Measurements from ENCODE around the gene TNPO1. TPM values are rescaled to one million over a fixed set of nuclear protein-coding genes. Genes with fewer than 3 reads are reported as not detected.

Gene TNPO1
- total and polyA plus RNA-seq, 2 experiments from 2014 or later, result 40.4 to 195 TPM

DNA sequence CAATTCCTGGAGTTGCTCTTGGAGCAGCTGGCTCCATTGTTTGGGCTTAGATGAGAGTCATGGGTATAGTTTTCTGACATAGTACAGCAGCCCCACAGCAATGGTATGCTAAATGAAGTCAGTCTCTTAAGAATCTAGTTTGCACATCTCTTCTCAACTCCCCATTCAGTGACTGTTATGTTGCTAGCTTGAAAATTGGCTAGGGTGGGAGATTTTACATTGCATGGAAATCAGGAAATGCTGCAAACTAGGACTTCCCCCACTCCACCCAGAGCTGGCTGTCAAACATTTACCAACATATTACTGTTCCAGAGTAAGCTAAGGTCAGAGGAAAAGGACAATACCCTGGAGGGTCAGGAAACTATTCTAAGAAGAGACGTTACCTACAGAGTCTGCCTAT is 121.7 kb downstream of the TNPO1 start:
- DNase-seq (ENCODE audit: low read depth in 1 of 2, low spot score in 1 of 2), result no peak
- TF ChIP-seq, protein P1, sequence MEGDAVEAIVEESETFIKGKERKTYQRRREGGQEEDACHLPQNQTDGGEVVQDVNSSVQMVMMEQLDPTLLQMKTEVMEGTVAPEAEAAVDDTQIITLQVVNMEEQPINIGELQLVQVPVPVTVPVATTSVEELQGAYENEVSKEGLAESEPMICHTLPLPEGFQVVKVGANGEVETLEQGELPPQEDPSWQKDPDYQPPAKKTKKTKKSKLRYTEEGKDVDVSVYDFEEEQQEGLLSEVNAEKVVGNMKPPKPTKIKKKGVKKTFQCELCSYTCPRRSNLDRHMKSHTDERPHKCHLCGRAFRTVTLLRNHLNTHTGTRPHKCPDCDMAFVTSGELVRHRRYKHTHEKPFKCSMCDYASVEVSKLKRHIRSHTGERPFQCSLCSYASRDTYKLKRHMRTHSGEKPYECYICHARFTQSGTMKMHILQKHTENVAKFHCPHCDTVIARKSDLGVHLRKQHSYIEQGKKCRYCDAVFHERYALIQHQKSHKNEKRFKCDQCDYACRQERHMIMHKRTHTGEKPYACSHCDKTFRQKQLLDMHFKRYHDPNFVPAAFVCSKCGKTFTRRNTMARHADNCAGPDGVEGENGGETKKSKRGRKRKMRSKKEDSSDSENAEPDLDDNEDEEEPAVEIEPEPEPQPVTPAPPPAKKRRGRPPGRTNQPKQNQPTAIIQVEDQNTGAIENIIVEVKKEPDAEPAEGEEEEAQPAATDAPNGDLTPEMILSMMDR (IDR thresholded peaks at IDR 0.05; ENCODE audit: low read depth, low read length), result no peak
- no peak overlapping the region for H3K27ac ChIP-seq
- H3K27me3 ChIP-seq, result no peaks in the 10 kb centered on the region
- no peaks in the 10 kb centered on the region for H3K9me3 ChIP-seq (ENCODE audit: low read depth)
- H3K36me3 ChIP-seq, result no peaks in the 10 kb centered on the region
- H3K4me3 ChIP-seq, result no peak overlapping the region
- H3K4me1 ChIP-seq (ENCODE audit: low read depth), result no peaks in the 10 kb centered on the region

DNA sequence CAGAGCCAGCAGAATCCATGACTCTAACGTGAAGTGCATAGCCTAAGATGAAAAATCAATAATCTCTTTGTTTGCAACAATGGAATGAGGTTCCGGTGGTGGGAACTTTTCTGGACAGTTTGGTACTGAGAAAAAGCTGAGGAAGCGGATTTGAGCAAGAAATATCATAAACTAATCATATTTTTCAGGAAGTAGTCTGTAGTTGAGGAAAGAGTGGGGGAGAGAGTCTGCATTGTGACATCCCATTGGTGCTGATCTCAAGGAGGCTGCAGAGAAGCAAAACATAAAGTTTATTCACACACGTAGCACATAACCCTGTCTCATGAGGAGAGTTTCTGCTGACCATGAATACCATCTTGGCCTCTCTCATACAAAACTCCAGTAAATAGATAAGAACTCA is 123.6 kb downstream of the TNPO1 start:
- DNase-seq (ENCODE audit: low read depth in 1 of 2, low spot score in 1 of 2), result no peak
- Histone ChIP-seq H3K27me3 (no peaks in the 10 kb centered on the region), H3K27ac (no peak overlapping the region), H3K4me1 (ENCODE audit: low read depth) (no peaks in the 10 kb centered on the region), H3K9me3 (ENCODE audit: low read depth) (no peaks in the 10 kb centered on the region), H3K4me3 (no peak overlapping the region), H3K36me3 (no peaks in the 10 kb centered on the region)
- TF ChIP-seq, protein P1 (IDR thresholded peaks at IDR 0.05; ENCODE audit: low read depth, low read length), result no peak

DNA sequence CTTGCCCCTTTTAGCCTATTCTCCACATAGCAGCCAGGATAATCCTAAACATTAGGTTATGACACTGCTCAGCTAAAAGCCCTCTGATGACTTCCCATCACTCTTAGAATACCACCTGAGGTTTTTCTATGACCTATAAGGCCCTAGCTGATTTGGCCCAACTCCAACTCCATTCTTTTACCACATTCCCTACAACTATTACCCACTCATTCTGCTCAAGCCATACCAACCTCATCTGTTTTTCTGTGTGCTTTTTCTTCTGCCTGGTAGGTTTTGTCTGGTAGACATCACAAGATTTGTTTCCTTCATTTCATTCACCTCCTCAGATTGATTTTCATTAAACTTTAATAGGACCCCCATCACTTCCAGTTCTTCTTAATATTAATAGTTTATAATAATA is 126.8 kb downstream of the TNPO1 start:
- no peak overlapping the region for H3K4me3 ChIP-seq
- no peaks in the 10 kb centered on the region for H3K4me1 ChIP-seq (ENCODE audit: low read depth)
- H3K9me3 ChIP-seq (ENCODE audit: low read depth), result no peaks in the 10 kb centered on the region
- no peak for DNase-seq (ENCODE audit: low read depth in 1 of 2, low spot score in 1 of 2)
- no peaks in the 10 kb centered on the region for H3K27me3 ChIP-seq
- no peak overlapping the region for H3K27ac ChIP-seq
- no peaks in the 10 kb centered on the region for H3K36me3 ChIP-seq
- TF ChIP-seq, protein P1 (IDR thresholded peaks at IDR 0.05; ENCODE audit: low read depth, low read length), result no peak

DNA sequence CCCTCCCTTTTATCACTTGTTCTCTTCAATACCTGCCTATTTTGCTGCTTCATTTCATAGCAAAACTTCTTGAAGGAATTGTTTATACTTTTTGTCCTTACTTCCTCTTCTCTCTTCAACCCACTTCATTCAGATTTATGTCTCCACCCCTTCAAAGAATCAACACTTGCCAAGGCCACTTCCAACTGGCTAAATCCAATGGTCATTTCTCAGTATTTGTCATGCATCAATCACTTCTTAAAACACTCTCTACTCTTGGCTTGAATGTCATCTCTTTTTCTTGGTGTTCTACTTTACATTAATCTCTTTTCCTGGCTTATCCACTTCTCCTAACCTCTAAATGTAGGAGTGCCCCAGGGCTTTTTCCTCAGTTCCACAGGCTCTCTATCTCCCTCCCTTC is 131.0 kb downstream of the TNPO1 start:
- Histone ChIP-seq H3K27ac (no peak overlapping the region), H3K4me3 (no peak overlapping the region), H3K4me1 (ENCODE audit: low read depth) (no peaks in the 10 kb centered on the region), H3K27me3 (no peaks in the 10 kb centered on the region), H3K36me3 (no peaks in the 10 kb centered on the region), H3K9me3 (ENCODE audit: low read depth) (no peaks in the 10 kb centered on the region)
- no peak for DNase-seq (ENCODE audit: low read depth in 1 of 2, low spot score in 1 of 2)
- TF ChIP-seq, protein P1 (IDR thresholded peaks at IDR 0.05; ENCODE audit: low read depth, low read length), result no peak

DNA sequence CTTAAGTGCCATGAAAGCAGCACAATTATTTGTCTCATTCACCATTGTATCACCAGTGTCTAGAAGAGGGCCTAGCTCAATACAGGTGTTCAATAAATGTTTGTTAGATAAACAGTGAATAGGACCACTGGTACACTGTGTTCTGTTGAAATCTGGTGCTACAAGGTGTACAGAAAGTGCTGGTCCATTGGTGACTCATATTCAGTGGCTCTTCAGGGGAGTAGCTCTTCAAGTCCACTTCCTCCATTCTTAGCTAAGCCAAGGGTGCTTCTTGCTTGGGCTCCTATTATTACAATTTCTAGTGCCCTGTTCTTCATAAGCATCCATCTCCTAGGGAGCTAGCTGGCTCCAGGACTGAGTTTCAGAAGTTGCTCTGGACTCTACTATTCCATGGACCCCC is 133.0 kb downstream of the TNPO1 start:
- H3K27me3 ChIP-seq, result no peaks in the 10 kb centered on the region
- H3K36me3 ChIP-seq, result no peaks in the 10 kb centered on the region
- H3K4me1 ChIP-seq (ENCODE audit: low read depth), result no peaks in the 10 kb centered on the region
- no peak for DNase-seq (ENCODE audit: low read depth in 1 of 2, low spot score in 1 of 2)
- H3K4me3 ChIP-seq, result no peak overlapping the region
- no peaks in the 10 kb centered on the region for H3K9me3 ChIP-seq (ENCODE audit: low read depth)
- TF ChIP-seq, protein P1 (IDR thresholded peaks at IDR 0.05; ENCODE audit: low read depth, low read length), result no peak
- H3K27ac ChIP-seq, result no peak overlapping the region
